ENCODE results near the gene COL25A1.

GRCh38 chr4:109319156-109319555 lies 16.7 kb upstream of the COL25A1 start:
- no peak for TF ChIP-seq CTCF (IDR thresholded peaks at IDR 0.05)
- TF ChIP-seq POLR2A (IDR thresholded peaks at IDR 0.05): no peak
- TF ChIP-seq POLR2AphosphoS5 (IDR thresholded peaks at IDR 0.05): no peak
- no peak for TF ChIP-seq EP300 (IDR thresholded peaks at IDR 0.05)

Measured in upper lobe of left lung (tissue), 4 donors.